ENCODE measurements around the gene MXD1.

Gene MXD1

GRCh38 chr2:69969126-69969983 lies 54.4 kb downstream of the MXD1 start:
- Mint-ChIP-seq H3K4me1 (peaks cover 2 to 6% of the 10 kb centered on the region in 2 donors), H3K27ac (no peak overlapping the region), H3K36me3 (no peaks in the 10 kb centered on the region), H3K4me3 (no peak overlapping the region), H3K9me3 (no peaks in the 10 kb centered on the region), H3K27me3 (no peaks in the 10 kb centered on the region)
- DNase-seq (no peak), ATAC-seq (replicated peaks) (no peak)

- no peaks in the 10 kb centered on the region for H3K9me3 Mint-ChIP-seq
- no peak for ATAC-seq (replicated peaks)
- no peaks in the 10 kb centered on the region for H3K36me3 Mint-ChIP-seq
- H3K4me1 Mint-ChIP-seq = peaks cover 0 to under 1% of the 10 kb centered on the region in 2 donors
- H3K4me3 Mint-ChIP-seq = no peak overlapping the region
- H3K27ac Mint-ChIP-seq = no peak overlapping the region
- DNase-seq = no peak
- H3K27me3 Mint-ChIP-seq = no peaks in the 10 kb centered on the region
Measured at GRCh38 chr2:69969991-69970390, 55.1 kb downstream of the MXD1 start.

GRCh38 chr2:69972822-69973221 lies 57.9 kb downstream of the MXD1 start:
- H3K9me3 Mint-ChIP-seq = no peaks in the 10 kb centered on the region
- no peak overlapping the region for H3K4me3 Mint-ChIP-seq
- DNase-seq = no peak
- H3K36me3 Mint-ChIP-seq = no peaks in the 10 kb centered on the region
- no peaks in the 10 kb centered on the region for H3K27me3 Mint-ChIP-seq
- no peak overlapping the region for H3K27ac Mint-ChIP-seq
- no peaks in the 10 kb centered on the region for H3K4me1 Mint-ChIP-seq
- no peak for ATAC-seq (replicated peaks)

- no peaks in the 10 kb centered on the region for H3K27me3 Mint-ChIP-seq
- no peak overlapping the region for H3K4me3 Mint-ChIP-seq
- H3K27ac Mint-ChIP-seq = no peak overlapping the region
- H3K4me1 Mint-ChIP-seq = no peaks in the 10 kb centered on the region
- H3K36me3 Mint-ChIP-seq = no peaks in the 10 kb centered on the region
- DNase-seq (no peak), ATAC-seq (replicated peaks) (no peak)
- no peaks in the 10 kb centered on the region for H3K9me3 Mint-ChIP-seq
Measured at GRCh38 chr2:69973335-69973735, 58.4 kb downstream of the MXD1 start.

- H3K4me3 Mint-ChIP-seq = no peak overlapping the region
- ATAC-seq (replicated peaks) (no peak), DNase-seq (no peak)
- H3K36me3 Mint-ChIP-seq = no peaks in the 10 kb centered on the region
- H3K4me1 Mint-ChIP-seq = no peaks in the 10 kb centered on the region
- no peak overlapping the region for H3K27ac Mint-ChIP-seq
- no peaks in the 10 kb centered on the region for H3K27me3 Mint-ChIP-seq
- H3K9me3 Mint-ChIP-seq = no peaks in the 10 kb centered on the region
Measured at GRCh38 chr2:69975136-69975852, 60.4 kb downstream of the MXD1 start.

GRCh38 chr2:69975853-69976462 lies 61.0 kb downstream of the MXD1 start:
- DNase-seq (no peak), ATAC-seq (replicated peaks) (no peak)
- Mint-ChIP-seq H3K27me3 (no peaks in the 10 kb centered on the region), H3K4me1 (no peaks in the 10 kb centered on the region), H3K27ac (no peak overlapping the region), H3K4me3 (no peak overlapping the region), H3K9me3 (no peaks in the 10 kb centered on the region), H3K36me3 (no peaks in the 10 kb centered on the region)

- Mint-ChIP-seq H3K27me3 (no peaks in the 10 kb centered on the region), H3K9me3 (no peaks in the 10 kb centered on the region), H3K27ac (no peak overlapping the region), H3K4me3 (no peak overlapping the region), H3K36me3 (no peaks in the 10 kb centered on the region), H3K4me1 (no peaks in the 10 kb centered on the region)
- ATAC-seq (replicated peaks) (no peak), DNase-seq (no peak)
Measured at GRCh38 chr2:69977186-69977585, 62.3 kb downstream of the MXD1 start.

- no peak overlapping the region for H3K27ac Mint-ChIP-seq
Measured at GRCh38 chr2:69977906-69978482, 63.1 kb downstream of the MXD1 start.

GRCh38 chr2:69979902-69980807 lies 65.2 kb downstream of the MXD1 start:
- no peak for DNase-seq
- Mint-ChIP-seq H3K4me1 (peaks cover 0 to 3% of the 10 kb centered on the region in 2 donors), H3K4me3 (no peak overlapping the region)

More at GRCh38 chr2:69977906-69978482, 63.1 kb downstream of the MXD1 start:
- H3K9me3 Mint-ChIP-seq = no peaks in the 10 kb centered on the region
- H3K36me3 Mint-ChIP-seq = peaks cover 0 to under 1% of the 10 kb centered on the region in 2 donors
- DNase-seq = no peak
- H3K4me3 Mint-ChIP-seq = no peak overlapping the region
- no peak for ATAC-seq (replicated peaks)
- no peaks in the 10 kb centered on the region for H3K4me1 Mint-ChIP-seq
- no peaks in the 10 kb centered on the region for H3K27me3 Mint-ChIP-seq

GRCh38 chr2:69983392-69983966 lies 68.6 kb downstream of the MXD1 start:
- no peaks in the 10 kb centered on the region for H3K27me3 Mint-ChIP-seq
- H3K36me3 Mint-ChIP-seq = peaks cover 6 to 9% of the 10 kb centered on the region in 2 donors
- no peak overlapping the region for H3K27ac Mint-ChIP-seq
- H3K9me3 Mint-ChIP-seq = peaks cover 0 to 4% of the 10 kb centered on the region in 2 donors
- ATAC-seq (replicated peaks) = no peak
- peaks cover 3 to 10% of the 10 kb centered on the region in 2 donors for H3K4me1 Mint-ChIP-seq
- H3K4me3 Mint-ChIP-seq = no peak overlapping the region
- DNase-seq = no peak

More at GRCh38 chr2:69979902-69980807, 65.2 kb downstream of the MXD1 start:
- Mint-ChIP-seq H3K36me3 (peaks cover 5% of the 10 kb centered on the region in 2 donors), H3K27me3 (no peaks in the 10 kb centered on the region), H3K9me3 (peaks cover 0 to 1% of the 10 kb centered on the region in 2 donors), H3K27ac (no peak overlapping the region)
- ATAC-seq (replicated peaks) = no peak

GRCh38 chr2:69985216-69985615 lies 70.3 kb downstream of the MXD1 start:
- DNase-seq (no peak), ATAC-seq (replicated peaks) (no peak)
- no peak overlapping the region for H3K27ac Mint-ChIP-seq
- H3K36me3 Mint-ChIP-seq = peaks cover 6 to 9% of the 10 kb centered on the region in 2 donors
- H3K4me1 Mint-ChIP-seq = peaks cover 3 to 11% of the 10 kb centered on the region in 2 donors
- peaks cover 0 to 4% of the 10 kb centered on the region in 2 donors for H3K9me3 Mint-ChIP-seq
- no peak overlapping the region for H3K4me3 Mint-ChIP-seq
- H3K27me3 Mint-ChIP-seq = no peaks in the 10 kb centered on the region

GRCh38 chr2:69985688-69986087 lies 70.8 kb downstream of the MXD1 start:
- ATAC-seq (replicated peaks) (no peak), DNase-seq (no peak)
- H3K4me1 Mint-ChIP-seq = peaks cover 3 to 11% of the 10 kb centered on the region in 2 donors
- H3K9me3 Mint-ChIP-seq = peaks cover 1 to 4% of the 10 kb centered on the region in 2 donors
- no peak overlapping the region for H3K4me3 Mint-ChIP-seq
- peaks cover 8 to 11% of the 10 kb centered on the region in 2 donors for H3K36me3 Mint-ChIP-seq
- H3K27me3 Mint-ChIP-seq = no peaks in the 10 kb centered on the region
- H3K27ac Mint-ChIP-seq = no peak overlapping the region

GRCh38 chr2:69986691-69987090 lies 71.8 kb downstream of the MXD1 start:
- H3K4me3 Mint-ChIP-seq = no peak overlapping the region
- no peak for ATAC-seq (replicated peaks)
- peaks cover 4 to 6% of the 10 kb centered on the region in 2 donors for H3K9me3 Mint-ChIP-seq
- no peak for DNase-seq
- peaks cover 12 to 18% of the 10 kb centered on the region in 2 donors for H3K36me3 Mint-ChIP-seq
- H3K27ac Mint-ChIP-seq = no peak overlapping the region
- H3K4me1 Mint-ChIP-seq = peaks cover 8 to 11% of the 10 kb centered on the region in 2 donors
- H3K27me3 Mint-ChIP-seq = no peaks in the 10 kb centered on the region
